Small intestine (tissue), 7 donors: Measurements from ENCODE around the gene CACUL1. TPM values are rescaled to one million over a fixed set of nuclear protein-coding genes. Genes with fewer than 3 reads are reported as not detected.

Source experiments
- DNase-seq, 2 donors: peaks; one replicate each; pipeline versions ENCODE4 v3.0.0 to v3.0.0-alpha.2; 2013
- FAIRE-seq: peaks from 2 replicates; lab custom pipeline; 2012; peaks lifted over from hg19 to GRCh38; lab: Jason Lieb, UNC
- H3K27ac ChIP-seq, 3 donors: one replicate each; pipeline ENCODE4 v1.5.1; 2013; ENCODE audit warnings: low read length in 2 of 3, mild to moderate bottlenecking in 2 of 3, control low read depth in 1 of 3, inconsistent platforms in 1 of 3, low read depth in 1 of 3, moderate library complexity in 1 of 3
- H3K27me3 ChIP-seq, 3 donors: one replicate each; pipeline ENCODE4 v1.6.1; 2013; ENCODE audit warnings: low read length in 3 of 3, inconsistent platforms in 1 of 3; ENCODE audit not compliant: control insufficient read depth in 3 of 3, insufficient read depth in 3 of 3
- H3K36me3 ChIP-seq, 3 donors: one replicate each; pipeline ENCODE4 v1.6.1; 2013; ENCODE audit warnings: low read length in 3 of 3, inconsistent platforms in 1 of 3, low read depth in 1 of 3, mild to moderate bottlenecking in 1 of 3, moderate library complexity in 1 of 3; ENCODE audit not compliant: control insufficient read depth in 3 of 3, insufficient read depth in 2 of 3
- H3K4me1 ChIP-seq, 3 donors: one replicate each; pipeline ENCODE4 v1.6.1; 2013; ENCODE audit warnings: low read length in 2 of 3, inconsistent platforms in 1 of 3, low read depth in 1 of 3, mild to moderate bottlenecking in 1 of 3, moderate library complexity in 1 of 3; ENCODE audit not compliant: control insufficient read depth in 3 of 3, insufficient read depth in 2 of 3
- H3K4me3 ChIP-seq, 3 donors: one replicate each; pipeline ENCODE4 v1.5.1; 2013; ENCODE audit warnings: low read length in 3 of 3, control low read depth in 1 of 3, inconsistent platforms in 1 of 3, low read depth in 1 of 3, mild to moderate bottlenecking in 1 of 3, moderate library complexity in 1 of 3
- H3K9me3 ChIP-seq, 2 donors: one replicate each; pipeline ENCODE4 v1.6.1; 2013; ENCODE audit warnings: low read depth in 1 of 2, low read length in 1 of 2; ENCODE audit not compliant: control insufficient read depth in 2 of 2, insufficient read depth in 1 of 2
- WGBS, 3 donors: extraction: QIAGEN DNeasy Blood & Tissue Kit; methylation state at CpG; one replicate each; pipeline ENCODE4 v1.1.7; 2013; 5-methylcytosine and 5-hydroxymethylcytosine counted together
- polyA plus RNA-seq, 4 donors: library from polyadenylated mRNA; stranded (reverse) in 3 of 4; unstranded in 1 of 4; fragments of 200-250 nt in 3 of 4; fragments of 120-200 nt in 1 of 4; gene quantifications; one replicate each; pipeline versions ENCODE4 v1.2.1 to v1.2.3, GENCODE V29; 2013
- donor health status: healthy with polysubstance abuse.
- donor health status: control.
- donor health status: control.
- donor health status: Bipolar disorder and iron deficiency.
- donor health status: healthy.

CACUL1 gene
- polyA plus RNA-seq, 4 donors = 3.5 to 27.1 (median 6.7) TPM

- peak in 1 of 2 donors; percentile 25 for DNase-seq
- Histone ChIP-seq H3K9me3 (no peaks in the 10 kb centered on the region), H3K36me3 (peaks cover 0 to 13% (median 0%) of the 10 kb centered on the region in 3 donors), H3K4me1 (peaks cover 0 to 2% (median 0%) of the 10 kb centered on the region in 3 donors), H3K27me3 (peaks cover 0 to 3% (median 0%) of the 10 kb centered on the region in 3 donors), H3K27ac (peak overlapping the region in 1 of 3 donors; percentile 27), H3K4me3 (no peak overlapping the region)
- no peak for FAIRE-seq
- WGBS, 3 donors = 21 to 38% (median 28%) methylated on average over 20 of the region's 20 CpGs
Measured at GRCh38 chr10:118669020-118669791, 85.6 kb downstream of the CACUL1 start.

- peaks cover 0 to 6% (median 0%) of the 10 kb centered on the region in 3 donors for H3K36me3 ChIP-seq
- H3K4me3 ChIP-seq = no peak overlapping the region
- DNase-seq (no peak), FAIRE-seq (no peak)
- H3K4me1 ChIP-seq = peaks cover 0 to 2% (median 0%) of the 10 kb centered on the region in 3 donors
- WGBS, 3 donors = 52 to 65% (median 54%) methylated on average over 9 of the region's 9 CpGs
- H3K27ac ChIP-seq = no peak overlapping the region
- peaks cover 0 to 3% (median 0%) of the 10 kb centered on the region in 3 donors for H3K27me3 ChIP-seq
- no peaks in the 10 kb centered on the region for H3K9me3 ChIP-seq
Measured at GRCh38 chr10:118668228-118668952, 86.4 kb downstream of the CACUL1 start.

- WGBS, 3 donors = 73 to 85% (median 81%) methylated on average over 4 of the region's 4 CpGs
- Histone ChIP-seq H3K9me3 (no peaks in the 10 kb centered on the region), H3K27me3 (peaks cover 0 to 3% (median 0%) of the 10 kb centered on the region in 3 donors), H3K4me3 (no peak overlapping the region), H3K27ac (no peak overlapping the region), H3K4me1 (peaks cover 0 to 2% (median 0%) of the 10 kb centered on the region in 3 donors), H3K36me3 (peaks cover 0 to under 1% (median 0%) of the 10 kb centered on the region in 3 donors)
- DNase-seq (no peak), FAIRE-seq (no peak)
Measured at GRCh38 chr10:118667732-118668131, 87.0 kb downstream of the CACUL1 start.

GRCh38 chr10:118666350-118666749 is 88.4 kb downstream of the CACUL1 start:
- FAIRE-seq (no peak), DNase-seq (no peak)
- Histone ChIP-seq H3K27me3 (peaks cover 0 to 3% (median 0%) of the 10 kb centered on the region in 3 donors), H3K36me3 (no peaks in the 10 kb centered on the region), H3K4me3 (no peak overlapping the region), H3K9me3 (peaks cover 0 to 8% of the 10 kb centered on the region in 2 donors), H3K27ac (no peak overlapping the region), H3K4me1 (peaks cover 0 to 2% (median 0%) of the 10 kb centered on the region in 3 donors)
- 78 to 93% (median 84%) methylated on average over 4 of the region's 4 CpGs for WGBS, 3 donors

- no peaks in the 10 kb centered on the region for H3K36me3 ChIP-seq
- H3K27me3 ChIP-seq = peaks cover 0 to 3% (median 0%) of the 10 kb centered on the region in 3 donors
- WGBS, 3 donors = 47 to 80% (median 47%) methylated on average over 6 of the region's 6 CpGs
- no peak for DNase-seq
- no peak for FAIRE-seq
- peaks cover 0 to 2% (median 0%) of the 10 kb centered on the region in 3 donors for H3K4me1 ChIP-seq
- H3K4me3 ChIP-seq = no peak overlapping the region
- H3K9me3 ChIP-seq = peaks cover 0 to 8% of the 10 kb centered on the region in 2 donors
- H3K27ac ChIP-seq = no peak overlapping the region
Measured at GRCh38 chr10:118664321-118664720, 90.4 kb downstream of the CACUL1 start.

GRCh38 chr10:118663176-118663575 is 91.6 kb downstream of the CACUL1 start:
- Histone ChIP-seq H3K9me3 (peaks cover 0 to 19% of the 10 kb centered on the region in 2 donors), H3K4me1 (no peaks in the 10 kb centered on the region), H3K27ac (no peak overlapping the region), H3K36me3 (no peaks in the 10 kb centered on the region), H3K4me3 (no peak overlapping the region), H3K27me3 (peaks cover 0 to 3% (median 0%) of the 10 kb centered on the region in 3 donors)
- WGBS, 3 donors = 90 to 95% (median 94%) methylated on average over 3 of the region's 3 CpGs
- no peak for DNase-seq
- FAIRE-seq = no peak

GRCh38 chr10:118662228-118663035 is 92.3 kb downstream of the CACUL1 start:
- no peak overlapping the region for H3K27ac ChIP-seq
- peaks cover 0 to 21% of the 10 kb centered on the region in 2 donors for H3K9me3 ChIP-seq
- no peaks in the 10 kb centered on the region for H3K4me1 ChIP-seq
- DNase-seq = no peak
- WGBS, 3 donors = 71 to 79% (median 77%) methylated on average over 4 of the region's 4 CpGs
- FAIRE-seq = no peak
- H3K4me3 ChIP-seq = no peak overlapping the region
- peaks cover 0 to 3% (median 0%) of the 10 kb centered on the region in 3 donors for H3K27me3 ChIP-seq
- H3K36me3 ChIP-seq = no peaks in the 10 kb centered on the region

GRCh38 chr10:118658762-118659161 is 96.0 kb downstream of the CACUL1 start:
- H3K27me3 ChIP-seq = no peaks in the 10 kb centered on the region
- no peak overlapping the region for H3K4me3 ChIP-seq
- no peaks in the 10 kb centered on the region for H3K4me1 ChIP-seq
- DNase-seq (no peak), FAIRE-seq (no peak)
- H3K27ac ChIP-seq = no peak overlapping the region
- 23 to 52% (median 49%) methylated on average over 3 of the region's 3 CpGs for WGBS, 3 donors
- H3K9me3 ChIP-seq = peaks cover 0 to 21% of the 10 kb centered on the region in 2 donors
- no peaks in the 10 kb centered on the region for H3K36me3 ChIP-seq
